Transverse colon (tissue), 4 donors: Measurements from ENCODE around the gene TRABD. TPM values are rescaled to one million over a fixed set of nuclear protein-coding genes. Genes with fewer than 3 reads are reported as not detected.
A peak's percentile ranks its signal among the peaks of the same experiment; 100 is the strongest.

ENCODE experiments used
- DNase-seq: peaks from one replicate; pipeline ENCODE4 v3.0.0-alpha.2; 2019
- H3K27ac ChIP-seq, 4 donors: fragments of 200-600 bp; sonication (generic); 2 replicates each; pipeline ENCODE4 v1.5.1; 2016 to 2018; ENCODE audit warnings: inconsistent platforms in 4 of 4
- H3K27me3 ChIP-seq: fragments of 200-600 bp; sonication (generic); 2 replicates; pipeline ENCODE4 v1.5.1; 2017; ENCODE audit warnings: inconsistent platforms
- H3K36me3 ChIP-seq, 4 donors: fragments of 200-600 bp; sonication (generic); 2 replicates each; pipeline ENCODE4 v1.5.1; 2017 to 2019; ENCODE audit warnings: inconsistent platforms in 4 of 4
- H3K4me1 ChIP-seq, 4 donors: fragments of 200-600 bp; sonication (generic); 2 replicates each; pipeline ENCODE4 v1.5.1; 2017 to 2020; ENCODE audit warnings: inconsistent platforms in 4 of 4
- H3K4me3 ChIP-seq, 4 donors: fragments of 200-600 bp; sonication (generic); 1 replicate in 1 of 4; 2 replicates in 3 of 4; pipeline versions ENCODE4 v1.5.1 to v1.6.1; 2017 to 2019; ENCODE audit warnings: inconsistent platforms in 4 of 4
- H3K9me3 ChIP-seq, 2 donors: fragments of 200-600 bp; sonication (generic); 2 replicates each; pipeline ENCODE4 v1.5.1; 2017 to 2019; ENCODE audit warnings: inconsistent platforms in 2 of 2
- EP300 ChIP-seq: sonication (generic); formaldehyde crosslinking; IDR thresholded peaks from one replicate; pipeline ENCODE4 v1.6.1; 2017; ENCODE audit warnings: antibody characterized with exemption, low read depth
- POLR2A ChIP-seq: fragments of 450-650 bp; IDR thresholded peaks from one replicate; pipeline ENCODE4 v1.6.1; 2016; ENCODE audit warnings: antibody characterized with exemption, mild to moderate bottlenecking, moderate library complexity
- POLR2AphosphoS5 ChIP-seq, 3 donors: sonication (generic); formaldehyde crosslinking; IDR thresholded peaks; one replicate each; pipeline ENCODE4 v1.6.1; 2016; ENCODE audit warnings: antibody characterized with exemption in 3 of 3
- WGBS, 2 donors: methylation state at CpG; one replicate each; pipeline ENCODE4 v1.1.5; 2018; ENCODE audit warnings: low coverage in 1 of 2; 5-methylcytosine and 5-hydroxymethylcytosine counted together
- in situ Hi-C, 4 donors: fragments of 200-750 bp; cut with MboI; loops; one replicate each; pipeline versions ENCODE4 v1.15.0 to v1.15.1; 2017; ENCODE audit warnings: low sequenced_read_pairs in 3 of 4, low pct_ligation_motif_present in 1 of 4, low pct_unique_long_range_greater_than_20kb in 1 of 4
- intact Hi-C: fragments of 100-400 bp; cut with DNase I; formaldehyde crosslinking; loops from one replicate; pipeline ENCODE4 v1.15.1; 2023; ENCODE audit warnings: low total_unique reads
- total RNA-seq, 4 donors: library from RNA; depleted of rRNA; stranded (reverse); fragments of >200 nt; gene quantifications; one replicate each; pipeline ENCODE4 v1.1.0, GENCODE V29; 2016
- TF ChIP-seq, protein P1 (sequence below), 5 experiments: fragments of 200-600 bp in 3 of 5; fragments of 450-650 bp in 2 of 5; sonication (generic) in 3 of 5; IDR thresholded peaks; 1 replicate in 2 of 5; 2 replicates in 3 of 5; pipeline ENCODE4 v1.5.1; 2016 to 2017; ENCODE audit warnings: antibody characterized with exemption in 5 of 5, inconsistent platforms in 3 of 5, mild to moderate bottlenecking in 2 of 5, moderate library complexity in 1 of 5

The TRABD gene
- total RNA-seq, 4 donors from 2014 or later = 40.6 to 109 (median 69.4) TPM

DNA sequence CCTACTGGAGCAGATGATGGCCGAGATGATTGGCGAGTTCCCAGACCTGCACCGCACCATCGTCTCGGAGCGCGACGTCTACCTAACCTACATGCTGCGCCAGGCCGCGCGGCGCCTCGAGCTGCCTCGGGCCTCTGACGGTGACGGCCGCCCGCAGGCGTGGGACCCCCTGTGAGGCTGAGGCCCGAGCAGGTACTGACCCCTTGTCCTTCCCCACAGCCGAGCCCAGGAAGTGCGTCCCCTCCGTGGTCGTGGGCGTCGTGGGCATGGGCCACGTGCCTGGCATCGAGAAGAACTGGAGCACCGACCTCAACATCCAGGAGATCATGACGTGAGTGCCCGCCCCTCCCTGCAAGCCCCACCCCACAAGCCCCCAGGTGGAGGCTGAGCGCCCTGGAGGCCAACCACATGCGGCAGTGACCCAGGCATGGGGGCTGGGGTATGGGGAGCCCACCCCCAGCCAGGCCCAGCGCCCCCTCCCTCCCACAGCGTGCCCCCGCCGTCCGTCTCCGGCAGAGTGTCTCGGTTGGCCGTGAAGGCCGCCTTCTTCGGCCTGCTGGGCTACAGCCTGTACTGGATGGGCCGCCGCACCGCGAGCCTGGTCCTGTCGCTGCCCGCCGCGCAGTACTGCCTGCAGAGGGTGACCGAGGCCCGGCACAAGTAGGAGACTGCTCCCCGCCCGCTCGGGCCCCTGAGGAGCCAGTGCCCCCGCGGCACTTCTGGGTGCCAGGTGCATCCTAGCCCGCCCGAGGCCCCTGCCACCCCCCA, 12.3 kb downstream of the TRABD start:
- Histone ChIP-seq H3K27ac (no peak overlapping the region), H3K36me3 (peaks cover 0 to 6% (median 2%) of the 10 kb centered on the region in 4 donors), H3K4me1 (peaks cover 16 to 22% (median 20%) of the 10 kb centered on the region in 4 donors), H3K4me3 (no peak overlapping the region), H3K9me3 (no peaks in the 10 kb centered on the region), H3K27me3 (no peaks in the 10 kb centered on the region)
- intact Hi-C loops (no loop called here), in situ Hi-C loops (no loop called here)
- no peak for TF ChIP-seq POLR2AphosphoS5 (IDR thresholded peaks at IDR 0.05)
- no peak for TF ChIP-seq POLR2A
- TF ChIP-seq, protein P1, sequence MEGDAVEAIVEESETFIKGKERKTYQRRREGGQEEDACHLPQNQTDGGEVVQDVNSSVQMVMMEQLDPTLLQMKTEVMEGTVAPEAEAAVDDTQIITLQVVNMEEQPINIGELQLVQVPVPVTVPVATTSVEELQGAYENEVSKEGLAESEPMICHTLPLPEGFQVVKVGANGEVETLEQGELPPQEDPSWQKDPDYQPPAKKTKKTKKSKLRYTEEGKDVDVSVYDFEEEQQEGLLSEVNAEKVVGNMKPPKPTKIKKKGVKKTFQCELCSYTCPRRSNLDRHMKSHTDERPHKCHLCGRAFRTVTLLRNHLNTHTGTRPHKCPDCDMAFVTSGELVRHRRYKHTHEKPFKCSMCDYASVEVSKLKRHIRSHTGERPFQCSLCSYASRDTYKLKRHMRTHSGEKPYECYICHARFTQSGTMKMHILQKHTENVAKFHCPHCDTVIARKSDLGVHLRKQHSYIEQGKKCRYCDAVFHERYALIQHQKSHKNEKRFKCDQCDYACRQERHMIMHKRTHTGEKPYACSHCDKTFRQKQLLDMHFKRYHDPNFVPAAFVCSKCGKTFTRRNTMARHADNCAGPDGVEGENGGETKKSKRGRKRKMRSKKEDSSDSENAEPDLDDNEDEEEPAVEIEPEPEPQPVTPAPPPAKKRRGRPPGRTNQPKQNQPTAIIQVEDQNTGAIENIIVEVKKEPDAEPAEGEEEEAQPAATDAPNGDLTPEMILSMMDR (IDR thresholded peaks at IDR 0.05) = no peak
- TF ChIP-seq EP300 = no peak
- 94% methylated on average over 38 of the region's 61 CpGs; no CpG with 5 or more reads in 1 of the 2 donors for WGBS, 2 donors
- DNase-seq = no peak

DNA sequence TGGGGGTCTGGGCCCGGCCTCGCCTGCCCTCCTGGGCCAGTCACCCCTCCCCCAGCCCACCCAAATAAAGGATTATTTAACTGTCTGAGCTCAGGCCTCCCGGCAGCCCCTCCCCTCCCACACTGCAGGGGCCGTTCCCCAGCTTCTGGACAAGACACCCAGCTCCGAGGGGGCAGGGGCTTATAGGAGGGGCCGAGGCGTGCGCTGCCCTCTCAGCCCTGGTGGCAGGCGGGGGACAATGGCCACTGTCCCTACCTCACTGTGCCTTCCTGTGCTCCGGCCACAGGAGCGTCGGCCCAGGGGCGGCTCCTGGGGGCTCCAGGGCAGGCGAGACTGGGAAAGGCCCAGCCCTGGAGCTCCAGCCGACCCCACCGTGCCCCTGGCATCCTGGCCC, 12.9 kb downstream of the TRABD start:
- no peak for DNase-seq
- Histone ChIP-seq H3K9me3 (no peaks in the 10 kb centered on the region), H3K27me3 (no peaks in the 10 kb centered on the region), H3K36me3 (peaks cover 0 to 6% (median 2%) of the 10 kb centered on the region in 4 donors), H3K4me1 (peaks cover 16 to 22% (median 19%) of the 10 kb centered on the region in 4 donors), H3K4me3 (no peak overlapping the region), H3K27ac (no peak overlapping the region)
- intact Hi-C loops (no loop called here), in situ Hi-C loops (no loop called here)
- 88 to 92% methylated on average over 2 to 12 of the region's 16 CpGs for WGBS, 2 donors
- TF ChIP-seq EP300 (no peak), POLR2AphosphoS5 (IDR thresholded peaks at IDR 0.05) (no peak), POLR2A (no peak)
- TF ChIP-seq, protein P1 (IDR thresholded peaks at IDR 0.05) = no peak

DNA sequence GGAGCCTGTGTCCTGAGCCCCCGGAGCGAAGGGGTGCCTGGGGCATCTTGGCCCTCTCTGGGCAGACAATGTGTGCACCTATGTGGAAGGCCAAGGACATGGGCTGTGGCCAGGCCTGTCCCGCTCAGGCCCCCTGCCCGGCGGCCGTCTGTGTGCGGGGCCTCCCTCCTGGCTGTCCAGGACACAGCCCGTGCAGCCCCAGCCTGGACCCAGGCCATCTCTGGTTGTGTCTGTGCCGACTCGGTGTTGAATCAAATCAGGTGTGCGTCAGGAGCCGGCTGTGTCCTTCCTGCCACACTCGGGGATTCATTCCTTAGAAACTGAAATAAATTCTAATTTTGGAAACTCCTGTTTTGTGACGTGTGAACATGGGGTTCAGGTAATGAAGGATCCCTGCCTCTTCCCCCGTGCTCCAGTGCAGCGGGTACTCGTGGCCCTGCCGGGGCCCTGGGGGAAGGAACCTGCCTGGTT, 13.6 kb downstream of the TRABD start:
- H3K27me3 ChIP-seq = no peaks in the 10 kb centered on the region
- H3K4me1 ChIP-seq = peaks cover 16 to 22% (median 19%) of the 10 kb centered on the region in 4 donors
- no peak for DNase-seq
- H3K4me3 ChIP-seq = no peak overlapping the region
- H3K9me3 ChIP-seq = no peaks in the 10 kb centered on the region
- H3K27ac ChIP-seq = no peak overlapping the region
- TF ChIP-seq POLR2A (no peak), POLR2AphosphoS5 (IDR thresholded peaks at IDR 0.05) (no peak)
- intact Hi-C loops = no loop called here
- WGBS, 2 donors = 87% methylated on average over 17 of the region's 18 CpGs; no CpG with 5 or more reads in 1 of the 2 donors
- in situ Hi-C loops = no loop called here
- H3K36me3 ChIP-seq = peaks cover 0 to 4% (median 2%) of the 10 kb centered on the region in 4 donors

DNA sequence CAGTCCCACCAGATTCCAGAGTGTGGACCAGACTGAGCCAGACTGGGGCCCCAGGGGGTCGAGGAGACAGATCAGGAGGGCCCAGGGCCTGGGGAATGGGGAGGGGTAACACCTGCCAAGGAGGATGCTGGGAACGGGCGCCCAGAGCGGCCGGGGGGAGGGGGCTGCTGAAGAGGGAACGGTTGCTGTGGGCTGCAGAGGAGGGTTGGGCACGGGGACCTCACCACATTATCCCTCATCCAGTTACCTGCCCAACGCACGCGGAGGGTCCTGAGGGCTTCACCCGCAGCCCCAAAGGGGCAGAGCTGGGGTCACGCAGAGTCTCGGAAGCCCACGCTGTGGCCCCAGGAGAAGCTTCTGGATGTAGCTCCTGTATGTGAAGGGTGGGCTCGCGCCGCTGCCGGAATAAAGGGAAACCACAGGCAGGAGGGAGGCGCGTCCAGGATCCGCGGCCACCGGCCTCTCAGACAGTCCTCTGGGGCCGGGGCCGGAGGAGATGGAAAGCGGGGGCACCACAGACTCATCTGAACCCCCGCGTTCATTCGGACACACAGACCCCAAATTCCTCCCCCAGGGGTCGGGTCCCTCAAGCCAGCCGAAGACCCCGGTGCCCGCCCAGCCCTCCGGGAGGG, 14.2 kb downstream of the TRABD start:
- Histone ChIP-seq H3K4me1 (peaks cover 16 to 22% (median 19%) of the 10 kb centered on the region in 4 donors), H3K36me3 (no peaks in the 10 kb centered on the region), H3K9me3 (no peaks in the 10 kb centered on the region), H3K27ac (peak overlapping the region; percentile 81 to 88 (median 86)), H3K4me3 (peak overlapping the region; percentile 52 to 95 (median 88)), H3K27me3 (no peaks in the 10 kb centered on the region)
- WGBS, 2 donors = 14% methylated on average over 34 of the region's 34 CpGs; no CpG with 5 or more reads in 1 of the 2 donors
- intact Hi-C loops = no loop called here
- in situ Hi-C loops = loop anchor here in 1 of 4 donors (10.0 kb wide), 1 partner anchor 55 kb away; no protein-coding TSS in a partner anchor
- TF ChIP-seq, protein P1 (IDR thresholded peaks at IDR 0.05) = no peak
- TF ChIP-seq POLR2A (no peak), EP300 (no peak), POLR2AphosphoS5 (IDR thresholded peaks at IDR 0.05) (no peak)
- DNase-seq = no peak
